HCT116 (cell line): Measurements from ENCODE around the gene SORCS2. TPM values are rescaled to one million over a fixed set of nuclear protein-coding genes. Genes with fewer than 3 reads are reported as not detected.

Source experiments
- ATAC-seq: fragments of 200-7000 bp; cut with Tn5 transposase; 2 replicates; pipeline ENCODE4 v1.9.1; 2020; ENCODE audit warnings: mild to moderate bottlenecking, moderate library complexity
- BruUV-seq: library from RNA; stranded (reverse); fragments of 400-500 nt; replicated peaks from 2 replicates; lab custom pipeline; 2021; lab: Mats Ljungman, UMichigan
- CTCF ChIA-PET: fragments of 300-600 bp; sonication (Branson Sonifier 250); formaldehyde crosslinking; loops from one replicate; lab custom pipeline; 2021; ENCODE audit warnings: antibody characterized with exemption; lab: Charles Lee
- POLR2A ChIA-PET: fragments of 300-600, 350-600 bp; sonication (Branson Sonifier 250); formaldehyde crosslinking; loops from one replicate; lab custom pipeline; 2021; ENCODE audit warnings: antibody characterized with exemption; lab: Charles Lee
- RAD21 ChIA-PET, 2 experiments: fragments of 300-600 bp; sonication (Branson Sonifier 250); formaldehyde crosslinking; loops; one replicate each; lab custom pipeline; 2023; ENCODE audit warnings: low total read pairs in 2 of 2; ENCODE audit not compliant: uncharacterized antibody in 2 of 2, unreplicated experiment in 2 of 2, low non-redundant PET in 1 of 2; lab: Charles Lee
- DNase-seq: peaks from one replicate; pipeline ENCODE4 v3.0.0-alpha.2; 2010; ENCODE audit warnings: low read depth, low spot score
- H2AFZ ChIP-seq: fragments of 200-600 bp; shearing (Covaris generic), sonication (generic); 2 replicates; pipeline ENCODE4 v1.6.1; 2017; ENCODE audit warnings: low read depth, mixed run types, mixed read lengths, antibody characterized with exemption, low read length; ENCODE audit not compliant: poor library complexity, severe bottlenecking
- H3K27ac ChIP-seq: 2 replicates; pipeline ENCODE4 v1.5.1; 2012; ENCODE audit warnings: low read depth, low read length
- H3K27me3 ChIP-seq: fragments of 200-600 bp; sonication (generic); 2 replicates; pipeline ENCODE4 v1.6.1; 2016; ENCODE audit warnings: mixed run types, low read length, mixed read lengths; ENCODE audit not compliant: insufficient read depth
- H3K36me3 ChIP-seq, 2 experiments: fragments of 200-500 bp in 1 of 2; fragments of 200-600 bp in 1 of 2; sonication (Bioruptor generic) in 1 of 2; sonication (generic) in 1 of 2; 2 replicates each; pipeline versions ENCODE4 v1.5.1 to v1.6.1; 2014 to 2016; ENCODE audit warnings: low read length in 2 of 2, inconsistent platforms in 1 of 2, mixed read lengths in 1 of 2, mixed run types in 1 of 2; ENCODE audit not compliant: insufficient read depth in 2 of 2, control insufficient read depth in 1 of 2
- H3K4me1 ChIP-seq, 2 experiments: fragments of 200-600 bp in 1 of 2; sonication (generic) in 1 of 2; 2 replicates each; pipeline versions ENCODE4 v1.5.1 to v1.6.1; 2012 to 2017; ENCODE audit warnings: low read length in 2 of 2, inconsistent platforms in 1 of 2, mild to moderate bottlenecking in 1 of 2, mixed read lengths in 1 of 2, mixed run types in 1 of 2, moderate library complexity in 1 of 2; ENCODE audit not compliant: insufficient read depth in 2 of 2, control insufficient read depth in 1 of 2
- H3K4me2 ChIP-seq: fragments of 200-600 bp; sonication (generic); 2 replicates; pipeline ENCODE4 v1.6.1; 2017; ENCODE audit warnings: mixed run types, low read length, mixed read lengths
- H3K4me3 ChIP-seq, 2 experiments: fragments of 200-600 bp in 1 of 2; sonication (generic) in 1 of 2; replicated peaks in 1 of 2; 2 replicates each; pipeline ENCODE4 v1.5.1; 2011 to 2016; ENCODE audit warnings: low read length in 2 of 2, control low read depth in 1 of 2, low read depth in 1 of 2, mild to moderate bottlenecking in 1 of 2, mixed read lengths in 1 of 2, mixed run types in 1 of 2
- H3K79me2 ChIP-seq: fragments of 200-600 bp; sonication (generic); 2 replicates; pipeline ENCODE4 v1.6.1; 2017; ENCODE audit warnings: mild to moderate bottlenecking, mixed run types, low read length, moderate library complexity, mixed read lengths; ENCODE audit not compliant: insufficient read depth
- H3K9ac ChIP-seq: fragments of 200-600 bp; sonication (generic); 2 replicates; pipeline ENCODE4 v1.6.1; 2016; ENCODE audit warnings: low read length, mixed read lengths
- H3K9me2 ChIP-seq: fragments of 200-600 bp; sonication (generic), shearing (Covaris generic); 2 replicates; pipeline ENCODE4 v1.6.1; 2017; ENCODE audit warnings: mixed run types, mild to moderate bottlenecking, moderate library complexity; ENCODE audit not compliant: insufficient read depth
- H3K9me3 ChIP-seq, 2 experiments: fragments of 200-500 bp in 1 of 2; fragments of 200-600 bp in 1 of 2; sonication (Bioruptor generic) in 1 of 2; sonication (generic) in 1 of 2; 2 replicates each; pipeline ENCODE4 v1.6.1; 2014 to 2017; ENCODE audit warnings: low read length in 2 of 2, mixed read lengths in 2 of 2, inconsistent platforms in 1 of 2, low read depth in 1 of 2, mild to moderate bottlenecking in 1 of 2, mixed run types in 1 of 2, moderate library complexity in 1 of 2; ENCODE audit not compliant: control insufficient read depth in 1 of 2, insufficient read depth in 1 of 2
- H4K20me1 ChIP-seq: fragments of 200-600 bp; sonication (generic), shearing (Covaris generic); 2 replicates; pipeline ENCODE4 v1.6.1; 2017; ENCODE audit warnings: mixed run types, mild to moderate bottlenecking, moderate library complexity; ENCODE audit not compliant: insufficient read depth
- CEBPB ChIP-seq: IDR thresholded peaks from 2 replicates; pipeline ENCODE4 v1.6.1; 2012; ENCODE audit warnings: low read depth
- POLR2A ChIP-seq: IDR thresholded peaks from 2 replicates; pipeline ENCODE4 v1.7.0; 2011; ENCODE audit warnings: borderline replicate concordance; ENCODE audit not compliant: insufficient read depth, insufficient read length; ENCODE audit errors: extremely low read depth
- POLR2AphosphoS5 ChIP-seq: IDR thresholded peaks from 2 replicates; pipeline ENCODE4 v1.6.1; 2011; ENCODE audit warnings: mild to moderate bottlenecking, low read depth, low read length, moderate library complexity
- SIN3A ChIP-seq: IDR thresholded peaks from 2 replicates; pipeline ENCODE4 v1.6.1; 2012; ENCODE audit warnings: low read depth
- SP1 ChIP-seq: IDR thresholded peaks from 2 replicates; pipeline ENCODE4 v1.6.1; 2012; ENCODE audit warnings: low read depth
- TCF7L2 ChIP-seq: IDR thresholded peaks from 2 replicates; pipeline ENCODE4 v1.7.0; 2011; ENCODE audit warnings: borderline replicate concordance, inconsistent platforms; ENCODE audit not compliant: insufficient read depth, insufficient read length; ENCODE audit errors: extremely low read depth
- ZFX ChIP-seq: fragments of 450-650 bp; IDR thresholded peaks from 2 replicates; pipeline ENCODE4 v1.6.1; 2017
- intact Hi-C: fragments of 100-400 bp; cut with micrococcal nuclease; formaldehyde crosslinking; loops from 2 replicates; pipeline ENCODE4 v1.10.0; 2022
- total RNA-seq: library from RNA; stranded (reverse); gene quantifications from one replicate; pipeline ENCODE4 v1.2.1, GENCODE V29; 2021; ENCODE audit not compliant: unreplicated experiment
- TF ChIP-seq, protein P1 (sequence below), 3 experiments: fragments of 200-600 bp in 1 of 3; sonication (generic) in 1 of 3; IDR thresholded peaks in 2 of 3; conservative IDR thresholded peaks in 1 of 3; 2 replicates each; pipeline ENCODE4 v1.5.1; 2012 to 2017; ENCODE audit warnings: low read depth in 2 of 3, low read length in 2 of 3, antibody characterized with exemption in 1 of 3, borderline replicate concordance in 1 of 3, control low read depth in 1 of 3, mild to moderate bottlenecking in 1 of 3, mixed read lengths in 1 of 3, mixed run types in 1 of 3, moderate library complexity in 1 of 3; ENCODE audit not compliant: insufficient read depth in 1 of 3
- TF ChIP-seq, protein P2 (sequence below): IDR thresholded peaks from 2 replicates; pipeline ENCODE4 v1.6.1; 2011; ENCODE audit warnings: mild to moderate bottlenecking, low read length, moderate library complexity; ENCODE audit not compliant: insufficient replicate concordance; ENCODE audit errors: extremely low read depth

SORCS2 gene
- total RNA-seq, 1 experiment from 2014 or later: 0.37 TPM

GRCh38 chr4:7235030-7235380 is 42.7 kb downstream of the SORCS2 start:
- RAD21 ChIA-PET: no interaction called here
- DNase-seq: no peak
- H3K4me3 ChIP-seq: no peak overlapping the region
- no peaks in the 10 kb centered on the region for H4K20me1 ChIP-seq
- no peaks in the 10 kb centered on the region for H3K9me2 ChIP-seq
- POLR2A ChIA-PET: no interaction called here
- intact Hi-C loops: no loop called here
- no peak overlapping the region for H3K27ac ChIP-seq
- BruUV-seq: no TSS peak
- no peaks in the 10 kb centered on the region for H3K79me2 ChIP-seq
- H3K4me2 ChIP-seq: no peak overlapping the region
- peaks cover 4 to 8% of the 10 kb centered on the region in 2 experiments; a peak in 3 of 4 replicates for H3K9me3 ChIP-seq
- no peaks in the 10 kb centered on the region for H3K27me3 ChIP-seq
- CTCF ChIA-PET: no interaction called here
- H3K9ac ChIP-seq: no peak overlapping the region
- no peak overlapping the region for H2AFZ ChIP-seq
- ATAC-seq: no peak
- TF ChIP-seq TCF7L2 (no peak), SP1 (no peak)
- H3K36me3 ChIP-seq: no peaks in the 10 kb centered on the region
- no peaks in the 10 kb centered on the region for H3K4me1 ChIP-seq

DNA sequence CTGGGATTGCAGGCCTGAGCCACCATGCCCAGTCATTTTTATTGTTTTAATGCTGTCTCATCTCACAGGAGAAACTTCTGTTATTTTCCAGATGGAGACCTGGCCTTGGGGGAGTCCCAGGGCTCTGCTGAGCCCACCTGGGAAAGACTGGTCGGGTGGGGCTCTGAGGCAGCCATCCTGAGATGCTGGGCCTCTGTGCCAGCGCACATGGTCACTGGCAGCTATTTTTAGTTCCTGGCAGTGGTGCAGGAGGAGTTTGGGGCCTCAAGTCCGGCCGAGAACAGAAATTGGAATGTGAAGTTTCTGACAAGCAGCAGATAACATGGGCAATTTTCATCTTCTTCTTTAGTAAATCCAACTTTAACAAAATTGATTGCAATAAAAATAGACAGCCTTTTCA is 44.5 kb downstream of the SORCS2 start:
- Histone ChIP-seq H4K20me1 (no peaks in the 10 kb centered on the region), H2AFZ (no peak overlapping the region), H3K9me2 (no peaks in the 10 kb centered on the region), H3K4me2 (no peak overlapping the region), H3K4me1 (no peaks in the 10 kb centered on the region), H3K4me3 (no peak overlapping the region), H3K27ac (no peak overlapping the region), H3K27me3 (no peaks in the 10 kb centered on the region), H3K9me3 (peaks cover 4 to 8% of the 10 kb centered on the region in 2 experiments; a peak in 3 of 4 replicates), H3K79me2 (no peaks in the 10 kb centered on the region), H3K9ac (no peak overlapping the region), H3K36me3 (no peaks in the 10 kb centered on the region)
- RAD21 ChIA-PET: no interaction called here
- no peak for TF ChIP-seq POLR2A
- TF ChIP-seq, protein P1, sequence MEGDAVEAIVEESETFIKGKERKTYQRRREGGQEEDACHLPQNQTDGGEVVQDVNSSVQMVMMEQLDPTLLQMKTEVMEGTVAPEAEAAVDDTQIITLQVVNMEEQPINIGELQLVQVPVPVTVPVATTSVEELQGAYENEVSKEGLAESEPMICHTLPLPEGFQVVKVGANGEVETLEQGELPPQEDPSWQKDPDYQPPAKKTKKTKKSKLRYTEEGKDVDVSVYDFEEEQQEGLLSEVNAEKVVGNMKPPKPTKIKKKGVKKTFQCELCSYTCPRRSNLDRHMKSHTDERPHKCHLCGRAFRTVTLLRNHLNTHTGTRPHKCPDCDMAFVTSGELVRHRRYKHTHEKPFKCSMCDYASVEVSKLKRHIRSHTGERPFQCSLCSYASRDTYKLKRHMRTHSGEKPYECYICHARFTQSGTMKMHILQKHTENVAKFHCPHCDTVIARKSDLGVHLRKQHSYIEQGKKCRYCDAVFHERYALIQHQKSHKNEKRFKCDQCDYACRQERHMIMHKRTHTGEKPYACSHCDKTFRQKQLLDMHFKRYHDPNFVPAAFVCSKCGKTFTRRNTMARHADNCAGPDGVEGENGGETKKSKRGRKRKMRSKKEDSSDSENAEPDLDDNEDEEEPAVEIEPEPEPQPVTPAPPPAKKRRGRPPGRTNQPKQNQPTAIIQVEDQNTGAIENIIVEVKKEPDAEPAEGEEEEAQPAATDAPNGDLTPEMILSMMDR (IDR thresholded peaks at IDR 0.05 in 2 of 3, conservative IDR thresholded peaks at IDR 0.05 in 1 of 3; ENCODE audit: borderline replicate concordance in 1 of 3, insufficient read depth in 1 of 3, low read depth in 2 of 3, low read length in 2 of 3): no peak
- TF ChIP-seq CEBPB: no peak
- TF ChIP-seq, protein P2, sequence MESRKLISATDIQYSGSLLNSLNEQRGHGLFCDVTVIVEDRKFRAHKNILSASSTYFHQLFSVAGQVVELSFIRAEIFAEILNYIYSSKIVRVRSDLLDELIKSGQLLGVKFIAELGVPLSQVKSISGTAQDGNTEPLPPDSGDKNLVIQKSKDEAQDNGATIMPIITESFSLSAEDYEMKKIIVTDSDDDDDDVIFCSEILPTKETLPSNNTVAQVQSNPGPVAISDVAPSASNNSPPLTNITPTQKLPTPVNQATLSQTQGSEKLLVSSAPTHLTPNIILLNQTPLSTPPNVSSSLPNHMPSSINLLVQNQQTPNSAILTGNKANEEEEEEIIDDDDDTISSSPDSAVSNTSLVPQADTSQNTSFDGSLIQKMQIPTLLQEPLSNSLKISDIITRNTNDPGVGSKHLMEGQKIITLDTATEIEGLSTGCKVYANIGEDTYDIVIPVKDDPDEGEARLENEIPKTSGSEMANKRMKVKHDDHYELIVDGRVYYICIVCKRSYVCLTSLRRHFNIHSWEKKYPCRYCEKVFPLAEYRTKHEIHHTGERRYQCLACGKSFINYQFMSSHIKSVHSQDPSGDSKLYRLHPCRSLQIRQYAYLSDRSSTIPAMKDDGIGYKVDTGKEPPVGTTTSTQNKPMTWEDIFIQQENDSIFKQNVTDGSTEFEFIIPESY: no peak
- TF ChIP-seq SIN3A: no peak
- TF ChIP-seq POLR2AphosphoS5: no peak
- TF ChIP-seq ZFX: no peak
- no TSS peak for BruUV-seq
- intact Hi-C loops: no loop called here
- POLR2A ChIA-PET: no interaction called here
- CTCF ChIA-PET: no interaction called here
- DNase-seq (no peak), ATAC-seq (no peak)
